ENCODE measurements around the gene ERICH6.

Gene ERICH6

DNA sequence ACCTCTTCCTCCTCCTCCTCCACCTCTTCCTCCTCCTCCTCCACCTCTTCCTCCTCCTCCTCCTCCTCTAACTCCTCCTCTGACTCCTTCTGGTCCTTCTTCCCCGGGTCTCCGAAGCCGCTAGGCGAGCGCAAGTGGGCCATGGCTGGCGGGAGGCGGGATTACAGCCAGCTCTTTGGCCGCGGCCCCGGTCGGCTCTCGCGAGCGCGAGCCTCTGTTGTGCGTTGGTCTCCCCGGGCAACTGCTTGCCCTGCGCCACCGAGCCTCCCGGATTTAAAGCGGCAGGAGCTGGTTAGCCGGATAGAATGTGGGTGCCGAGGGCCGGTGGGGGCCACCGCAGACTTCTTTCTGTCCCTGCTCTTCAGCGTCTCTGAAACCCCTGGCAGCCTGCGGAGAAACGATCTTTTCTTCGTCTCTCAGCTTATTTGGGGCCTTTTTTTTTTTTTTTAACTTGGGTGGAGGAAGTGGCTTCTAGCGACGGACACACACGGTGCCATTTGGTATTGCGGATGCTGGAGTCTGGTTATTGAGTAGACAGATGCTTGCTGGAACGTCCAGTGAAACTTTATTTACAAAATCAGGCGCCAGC lies at the start of gene ERICH6:
ERICH6 (minus strand) TSS at position 165 of the 589 bp plus-strand sequence; CDS start at position 143, 22 bp downstream.
- peak; percentile 75 for DNase-seq (ENCODE audit: low read depth in 2 of 2)

DNA sequence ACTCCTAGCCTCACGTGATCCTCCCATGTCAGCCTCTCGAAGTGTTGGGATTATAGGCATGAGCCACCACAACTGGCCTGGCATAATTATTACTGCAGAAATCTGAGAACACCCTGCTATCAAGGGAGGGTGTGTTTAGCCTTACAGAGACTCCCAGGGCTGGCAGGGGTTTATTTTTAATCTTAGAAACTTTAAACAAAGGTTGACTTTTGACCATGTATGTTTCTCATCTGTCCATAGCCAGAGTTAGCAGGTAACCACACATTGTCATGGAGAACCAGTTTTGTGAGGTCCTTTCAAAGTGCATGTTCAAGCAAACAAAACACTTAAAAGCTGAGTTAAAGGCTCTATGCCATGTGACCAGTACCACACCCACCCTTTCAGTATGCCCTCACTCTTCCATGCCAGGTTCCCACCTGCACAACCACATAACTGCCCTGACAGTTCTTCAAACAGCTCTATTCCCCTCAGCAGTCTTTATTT lies 48.1 kb upstream of the ERICH6 start:
- no peak for DNase-seq (ENCODE audit: low read depth in 2 of 2)

DNA sequence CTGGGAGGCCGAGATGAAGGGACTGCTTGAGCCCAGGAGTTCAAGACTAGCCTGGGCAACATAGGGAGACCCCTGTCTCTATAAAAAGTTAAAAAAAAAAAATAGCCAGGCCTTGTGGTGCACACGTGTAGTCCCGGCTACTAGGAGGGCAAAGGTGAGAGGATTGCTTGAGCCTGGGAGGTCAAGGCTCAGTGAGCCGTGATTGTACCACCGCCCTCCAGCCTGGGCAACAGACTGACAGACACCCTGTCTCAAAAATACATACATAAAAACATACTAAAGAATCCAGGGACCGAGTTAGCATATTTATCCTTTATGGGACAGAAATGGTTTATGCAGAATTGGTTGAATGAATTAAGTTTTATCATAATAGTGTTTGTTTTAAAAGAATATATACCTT lies 45.5 kb upstream of the ERICH6 start:
- DNase-seq (ENCODE audit: low read depth in 2 of 2) = no peak

DNA sequence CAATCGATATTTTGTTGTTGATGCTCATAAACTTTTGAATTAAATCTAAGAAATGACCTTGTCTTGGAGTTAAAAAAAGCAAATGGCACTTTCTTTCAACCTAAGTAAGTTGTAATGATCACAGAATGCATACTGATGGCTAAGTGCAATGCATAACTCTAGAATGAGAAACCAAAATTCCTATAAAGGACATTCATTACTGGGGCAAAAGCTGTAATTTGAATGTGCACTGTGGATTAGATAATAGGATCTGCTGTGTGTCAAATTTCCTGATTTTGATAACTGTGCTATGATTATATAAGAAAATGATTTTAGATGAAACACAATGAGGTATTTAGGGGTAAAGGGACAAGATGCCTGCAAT lies 44.9 kb upstream of the ERICH6 start:
- no peak for DNase-seq (ENCODE audit: low read depth in 2 of 2)

DNA sequence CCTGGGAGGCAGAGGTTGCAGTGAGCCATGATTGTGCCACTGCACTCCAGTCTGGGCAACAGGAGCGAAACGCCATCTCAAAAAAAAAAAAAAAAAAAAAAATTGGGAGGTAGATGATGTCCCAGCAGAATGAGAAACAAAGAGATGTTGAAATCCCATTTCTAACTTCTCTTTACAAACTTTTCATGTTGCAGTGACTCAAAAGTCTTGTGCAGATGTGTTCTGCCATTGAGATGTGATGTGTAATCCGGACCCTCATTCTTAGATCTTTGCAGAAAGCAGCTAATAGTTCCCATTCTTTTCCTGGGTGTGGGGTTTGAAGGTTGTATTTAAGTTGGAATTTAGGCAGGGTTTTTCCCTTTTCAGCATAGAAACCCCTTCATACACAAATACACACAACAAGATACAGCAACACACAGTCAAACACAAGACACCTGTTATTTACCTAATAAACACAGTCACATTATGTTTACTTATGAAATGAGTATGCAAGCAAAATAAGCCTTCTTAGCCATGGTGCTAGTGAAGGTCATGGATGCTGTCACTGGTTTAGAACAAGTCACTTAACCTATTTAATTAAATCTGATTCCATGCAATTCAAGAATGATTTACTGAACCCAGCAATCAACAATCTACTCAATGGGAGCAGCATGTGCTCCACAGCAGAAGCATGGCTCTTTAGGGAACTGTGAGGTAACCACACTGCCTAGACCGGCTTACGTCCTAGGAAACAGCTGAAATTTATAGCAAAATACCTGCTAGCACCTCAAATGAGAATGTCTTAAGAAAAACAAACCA lies 44.4 kb upstream of the ERICH6 start:
- no peak for DNase-seq (ENCODE audit: low read depth in 2 of 2)

DNA sequence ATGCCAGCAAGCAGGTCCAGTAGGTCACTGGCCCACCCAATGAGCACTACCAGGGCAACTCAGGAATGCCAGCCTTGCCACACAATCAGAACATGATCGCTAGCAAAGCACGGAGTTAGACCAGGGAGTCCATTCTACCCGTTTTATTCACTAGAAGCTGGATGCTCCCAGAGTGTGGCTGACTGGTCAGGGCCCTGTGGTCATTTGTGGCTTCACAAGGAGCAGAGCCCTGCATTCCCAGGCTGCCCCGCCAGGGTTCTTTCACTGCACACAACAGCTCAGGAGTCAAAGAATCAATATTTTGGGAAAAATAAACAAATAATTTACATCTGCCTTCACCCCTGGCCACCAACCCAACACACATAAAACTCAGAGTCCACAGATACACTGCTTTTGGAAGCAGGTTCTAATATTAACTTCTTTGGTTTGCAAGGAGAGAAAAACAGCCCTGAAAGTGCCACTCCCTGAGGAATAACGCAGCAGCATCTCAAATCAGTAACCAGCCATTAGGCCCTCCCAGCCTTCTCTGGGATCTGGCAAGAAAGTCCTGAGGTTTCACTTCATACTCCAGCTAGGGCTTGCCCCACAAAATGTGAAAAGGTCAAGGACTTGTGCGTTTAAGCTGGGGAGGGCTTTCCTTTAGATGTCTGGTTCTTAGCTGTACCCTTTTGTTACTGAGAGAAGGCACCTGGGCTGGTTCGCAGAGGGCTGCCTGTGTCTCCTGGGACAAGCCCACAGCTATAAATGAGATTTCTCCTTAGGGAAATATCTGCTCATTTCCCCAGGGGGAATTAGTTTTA lies 43.3 kb upstream of the ERICH6 start:
- DNase-seq (ENCODE audit: low read depth in 2 of 2) = no peak

DNA sequence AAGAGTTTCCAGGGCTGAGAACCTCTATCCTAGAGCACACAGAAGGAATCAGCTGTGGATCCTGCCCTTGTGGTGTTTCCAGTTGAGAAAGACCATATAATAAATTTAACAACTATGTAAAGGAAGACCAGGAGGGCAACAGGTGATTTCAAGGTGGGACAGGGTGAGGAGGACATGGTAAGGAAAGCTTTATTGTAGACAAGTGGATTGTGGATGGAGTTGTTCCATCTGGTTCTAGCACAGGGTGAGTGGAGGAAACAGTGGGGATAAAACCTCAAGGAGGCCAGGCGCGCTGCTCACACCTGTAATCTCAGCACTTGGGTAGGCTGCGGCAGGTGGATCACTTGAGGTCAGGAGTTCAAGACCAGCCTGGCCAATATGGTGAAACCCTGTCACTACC lies 42.1 kb upstream of the ERICH6 start:
- no peak for DNase-seq (ENCODE audit: low read depth in 2 of 2)

DNA sequence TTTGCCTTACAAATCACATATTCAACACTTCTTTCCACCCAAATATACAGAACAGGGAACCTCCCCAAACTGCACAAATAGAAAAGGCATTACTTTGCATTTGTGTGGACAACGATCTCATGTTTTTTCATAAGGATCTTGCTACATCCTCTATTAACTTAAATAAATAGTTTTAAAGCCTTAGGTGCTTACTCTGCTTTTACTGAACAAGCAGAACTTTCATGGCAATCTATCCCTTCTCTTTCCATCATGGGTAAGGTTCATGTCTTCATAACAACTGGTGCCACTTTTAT lies 41.1 kb upstream of the ERICH6 start:
- no peak for DNase-seq (ENCODE audit: low read depth in 2 of 2)

DNA sequence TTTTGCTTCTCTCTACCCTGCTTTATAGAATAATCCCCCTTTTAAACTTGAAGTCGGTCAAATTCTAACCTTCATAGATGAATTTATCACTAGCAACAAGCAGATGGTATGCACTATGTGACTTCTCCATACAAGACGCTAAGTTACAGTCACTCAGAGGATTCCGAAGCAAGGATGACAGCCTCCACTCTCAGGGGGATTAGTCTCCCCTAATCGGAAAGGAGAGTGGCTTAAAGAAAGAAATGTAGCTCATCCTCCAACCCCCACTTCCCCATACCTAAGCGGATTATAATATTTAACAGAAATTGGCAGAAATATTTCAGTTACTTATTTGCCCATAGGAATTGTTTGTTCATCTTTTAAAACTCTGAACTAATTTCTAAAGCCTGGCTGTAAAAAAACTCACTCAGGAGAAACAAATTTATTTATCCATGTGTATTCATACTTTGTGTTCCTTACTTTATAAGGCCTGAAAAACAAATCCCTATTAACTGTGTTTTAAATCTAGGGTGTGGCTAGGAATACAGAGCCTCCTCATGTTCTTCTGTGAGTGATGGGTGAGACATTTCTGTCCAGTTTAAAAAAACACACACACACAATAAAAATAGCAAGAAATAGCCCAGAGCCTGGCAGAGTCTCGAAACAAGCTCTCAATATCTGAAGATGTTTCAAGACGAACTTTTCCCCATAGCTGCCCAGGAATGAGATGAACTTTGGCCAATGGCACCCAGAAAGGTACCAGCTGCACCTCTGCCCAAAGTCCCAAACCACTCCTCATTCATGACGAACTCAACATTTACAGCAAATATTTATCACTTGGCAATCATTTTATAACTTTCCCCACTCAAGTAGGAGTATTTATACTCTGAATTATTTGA lies 40.6 kb upstream of the ERICH6 start:
- DNase-seq (ENCODE audit: low read depth in 2 of 2) = no peak

DNA sequence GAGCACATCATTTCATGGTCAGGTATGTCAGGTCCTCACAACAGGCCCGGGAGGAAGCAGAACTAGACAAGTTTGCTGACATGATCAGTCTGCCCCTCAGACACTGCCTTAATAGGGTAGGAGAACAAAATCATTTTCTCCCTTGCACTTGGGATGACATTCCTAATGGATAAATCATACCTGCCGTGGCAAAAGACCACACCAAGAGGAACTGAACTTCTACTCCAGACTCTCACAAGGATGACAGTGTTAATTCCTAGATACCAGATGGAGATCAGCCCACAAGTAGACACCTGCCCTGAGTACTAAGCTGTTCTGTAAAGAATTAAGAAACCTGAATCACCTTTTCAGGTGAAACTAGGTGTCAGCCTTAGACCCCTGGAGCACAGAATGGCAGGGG lies 39.8 kb upstream of the ERICH6 start:
- no peak for DNase-seq (ENCODE audit: low read depth in 2 of 2)

DNA sequence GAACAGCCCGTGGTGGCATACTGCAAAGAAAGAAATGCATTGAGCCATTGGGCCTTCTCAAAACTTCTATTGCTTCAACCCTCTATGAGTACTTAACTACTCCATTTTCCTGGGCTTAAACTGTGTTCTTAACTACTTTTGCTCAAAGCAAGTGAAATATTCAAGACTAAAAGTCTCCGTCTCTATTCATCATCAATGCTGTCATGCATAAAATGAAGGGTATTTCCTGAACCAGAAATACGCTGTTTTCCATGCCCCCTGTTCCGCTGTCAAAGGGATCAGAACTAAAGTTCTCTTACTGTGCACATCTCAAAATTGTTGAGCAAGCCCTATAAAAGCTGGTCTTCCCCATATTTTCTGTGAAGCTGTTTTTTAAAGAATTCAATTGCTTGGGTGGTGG lies 39.0 kb upstream of the ERICH6 start:
- no peak for DNase-seq (ENCODE audit: low read depth in 2 of 2)

DNA sequence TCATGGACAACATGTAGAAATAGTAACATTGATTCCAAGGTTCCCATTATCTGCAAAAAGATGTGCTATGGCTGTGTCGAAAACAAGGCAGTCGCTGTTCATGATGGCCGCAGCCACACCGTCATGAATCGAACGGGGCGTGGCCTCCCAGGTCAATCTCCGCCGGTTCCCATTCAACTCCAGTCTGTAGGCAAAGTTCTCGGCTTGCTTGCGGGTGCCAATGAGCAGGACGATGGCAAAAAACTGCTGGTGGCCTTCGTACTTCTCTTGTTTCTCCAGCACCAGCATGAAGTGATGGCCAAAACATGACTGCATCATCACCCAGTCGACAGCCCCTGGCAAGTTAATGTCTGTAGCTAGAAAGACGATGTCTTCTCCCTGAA lies 38.4 kb upstream of the ERICH6 start:
- no peak for DNase-seq (ENCODE audit: low read depth in 2 of 2)

DNA sequence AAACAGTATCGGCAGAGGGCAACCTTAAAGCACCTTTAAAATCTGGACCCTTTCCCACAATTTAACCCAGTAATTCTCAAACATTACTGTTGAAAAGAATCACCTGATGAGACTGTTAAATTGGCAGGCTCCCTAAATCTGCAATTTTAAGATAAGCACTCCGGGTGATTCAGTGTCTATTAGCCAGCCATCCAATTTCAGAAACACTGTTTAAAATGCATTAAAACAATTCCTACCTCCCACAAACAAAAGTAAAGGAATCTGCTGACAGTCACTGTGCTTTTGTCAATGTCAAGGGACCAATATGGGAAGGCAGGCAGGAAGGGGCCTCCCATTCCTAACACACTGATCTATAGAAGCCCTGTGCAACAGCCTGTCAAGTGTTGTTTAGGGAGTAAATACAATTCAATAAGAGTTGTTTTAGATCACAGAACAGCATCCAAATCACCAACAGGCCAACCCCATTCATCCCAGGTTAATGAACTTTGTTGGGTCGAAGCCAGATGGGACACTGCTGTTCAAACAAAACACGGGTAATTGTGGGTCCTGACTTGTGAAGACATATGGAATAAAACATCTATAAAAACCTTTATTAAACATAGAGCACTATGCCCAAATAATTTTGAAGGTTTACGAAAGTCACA lies 37.9 kb upstream of the ERICH6 start:
- DNase-seq (ENCODE audit: low read depth in 2 of 2) = no peak

DNA sequence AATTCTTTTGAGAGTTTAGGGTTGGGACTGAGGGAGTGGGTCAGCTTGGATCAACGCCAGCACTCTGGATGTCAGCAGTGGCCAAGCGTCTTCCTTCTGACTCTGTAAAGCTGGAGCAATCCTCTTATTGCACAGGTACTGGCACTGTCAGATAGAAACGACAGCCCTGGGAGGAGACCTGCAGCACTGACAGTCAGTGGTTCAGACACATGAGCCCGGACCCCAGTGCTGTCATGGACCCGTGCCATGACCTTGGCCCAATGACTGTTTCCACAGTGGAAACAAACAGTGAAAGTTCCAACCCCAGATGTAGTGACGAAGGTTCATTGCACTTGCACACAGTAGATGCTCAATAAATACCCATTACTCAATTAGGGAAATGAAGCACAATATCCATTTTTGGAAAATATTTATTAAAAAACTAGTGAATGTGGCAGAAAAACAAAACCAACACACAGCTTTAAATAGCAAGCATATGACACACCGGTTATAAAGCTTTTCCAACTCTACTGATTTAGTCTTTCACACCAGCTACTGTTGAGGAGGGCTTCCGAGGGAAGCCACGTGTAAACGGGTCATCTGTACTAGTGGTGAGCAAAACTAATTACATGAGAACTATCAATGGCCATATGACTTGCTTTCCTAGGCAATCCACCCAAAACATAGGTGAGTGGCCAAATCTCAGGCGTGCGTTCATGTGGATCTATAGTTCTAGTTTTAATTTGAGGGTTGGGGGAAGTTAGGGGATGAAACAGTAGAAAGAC lies 37.2 kb upstream of the ERICH6 start:
- DNase-seq (ENCODE audit: low read depth in 2 of 2) = no peak

DNA sequence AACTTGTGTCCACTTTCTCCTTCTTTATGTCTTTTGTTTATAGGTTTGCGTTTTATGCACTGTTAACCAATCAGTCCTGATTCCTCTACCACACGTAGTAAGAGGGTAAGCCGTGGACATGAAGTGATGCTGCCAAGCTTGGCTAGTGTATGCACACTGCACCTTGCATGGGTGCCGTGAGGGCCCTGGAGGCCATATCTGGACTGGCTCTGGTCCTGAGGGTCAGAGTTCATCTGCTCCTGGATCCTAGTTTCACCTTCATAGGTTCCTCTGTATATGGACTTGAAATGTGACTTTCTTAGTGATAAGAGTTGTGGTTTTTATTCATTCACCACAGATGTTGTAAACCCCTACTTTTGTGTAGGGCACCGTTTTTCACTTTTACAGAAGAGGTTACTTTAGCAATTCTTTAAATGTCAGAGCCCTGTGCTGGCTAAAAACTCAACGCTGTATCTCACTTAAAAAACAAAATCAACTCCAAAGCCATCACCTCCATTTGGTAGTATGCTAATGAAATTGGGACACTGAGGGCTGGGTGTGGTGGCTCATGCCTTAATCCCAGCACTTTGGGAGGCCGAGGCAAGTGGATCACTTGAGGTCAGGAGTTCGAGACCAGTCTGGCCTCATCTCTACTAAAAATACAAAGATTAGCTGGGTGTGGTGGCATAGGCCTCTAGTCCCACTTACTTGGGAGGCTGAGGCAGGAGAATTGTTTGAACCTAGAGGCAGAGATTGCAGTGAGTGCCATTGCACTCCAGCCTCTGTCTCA lies 36.3 kb upstream of the ERICH6 start:
- no peak for DNase-seq (ENCODE audit: low read depth in 2 of 2)

DNA sequence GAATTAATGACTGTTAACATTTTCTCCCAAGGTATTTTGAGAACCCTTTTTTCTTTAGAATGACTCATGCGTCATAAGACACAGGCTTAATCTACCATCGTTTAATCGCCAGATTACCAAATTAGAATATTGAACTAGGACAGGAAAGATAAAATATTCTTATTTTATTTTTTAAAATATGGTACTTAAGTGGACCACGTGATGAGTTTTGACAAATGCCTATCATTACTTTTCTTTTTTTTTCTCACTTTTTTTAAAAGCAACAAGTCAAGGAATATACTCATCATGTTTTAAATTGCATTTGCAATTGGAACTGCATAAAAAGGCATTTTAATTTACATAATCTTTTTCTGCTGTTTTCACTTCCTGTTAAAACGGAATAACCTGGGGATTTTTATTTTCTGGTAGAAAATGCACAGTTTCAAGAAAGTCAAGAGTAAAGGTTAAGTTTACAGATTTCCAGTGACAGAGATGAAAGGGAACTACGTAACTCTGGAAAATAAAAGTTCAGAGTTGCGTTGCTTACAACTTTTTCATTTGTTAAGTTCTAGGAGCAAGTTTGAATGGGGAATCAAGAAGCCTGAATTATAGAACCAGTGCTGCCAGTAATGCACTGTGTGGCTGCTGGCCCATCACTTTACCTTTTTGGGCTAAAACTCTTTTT lies 35.6 kb upstream of the ERICH6 start:
- DNase-seq (ENCODE audit: low read depth in 2 of 2) = no peak

DNA sequence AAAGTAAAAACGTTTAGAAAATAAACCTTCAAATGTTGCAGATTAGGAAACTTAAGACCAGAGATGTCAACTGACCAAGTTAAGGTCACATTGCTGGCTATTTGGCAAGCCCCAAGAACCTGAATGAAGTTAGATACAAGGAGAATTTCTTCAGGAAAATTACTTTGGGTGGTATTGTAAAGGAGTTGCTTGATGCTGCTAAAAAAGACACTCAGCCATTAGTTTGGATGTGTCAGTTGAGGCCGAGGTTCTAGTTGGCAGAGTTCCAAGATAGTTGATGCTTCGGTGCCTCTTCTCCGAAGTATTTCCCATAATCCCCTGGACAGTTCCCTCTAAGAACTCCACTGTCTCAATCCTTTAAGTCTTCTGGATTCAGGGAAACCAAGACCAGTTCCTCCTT lies 35.0 kb upstream of the ERICH6 start:
- DNase-seq (ENCODE audit: low read depth in 2 of 2) = no peak

DNA sequence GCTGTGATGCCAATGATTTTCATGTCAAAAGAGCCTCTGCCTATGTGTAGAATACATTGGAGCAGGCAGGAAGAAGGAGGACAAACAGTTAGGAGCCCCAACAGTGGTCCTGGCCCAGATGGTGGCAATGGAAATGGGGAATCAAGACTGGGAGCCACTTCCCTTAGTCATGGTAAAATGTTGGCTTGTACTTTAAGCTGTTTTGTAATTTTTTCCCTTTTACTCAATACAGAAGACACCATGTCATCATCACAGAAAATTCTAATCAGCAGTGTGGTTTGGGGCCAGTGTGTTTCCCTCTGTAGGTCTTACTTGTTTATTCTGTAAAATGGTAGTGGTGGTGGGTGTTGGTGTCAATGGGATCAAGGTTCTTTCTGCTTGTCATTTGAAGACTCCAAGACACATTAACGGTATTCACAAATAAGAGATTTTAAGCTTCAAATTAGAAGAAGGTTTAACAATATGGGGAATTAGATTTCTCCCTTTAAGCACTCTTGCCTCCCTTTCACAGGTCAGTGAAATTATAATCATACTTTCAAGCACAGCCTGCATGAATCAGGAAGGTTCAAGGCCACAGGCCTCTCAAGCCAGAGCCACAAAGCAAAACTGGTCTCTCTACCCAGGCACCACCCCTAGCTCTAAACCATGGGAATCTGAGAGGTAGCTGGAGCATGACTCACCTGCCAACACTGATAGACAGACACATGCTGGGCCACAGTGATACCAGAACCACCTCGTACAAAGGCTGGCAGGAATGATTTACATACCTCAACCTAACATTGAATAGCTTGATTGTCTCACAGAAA lies 34.4 kb upstream of the ERICH6 start:
- DNase-seq (ENCODE audit: low read depth in 2 of 2) = no peak
